Astrocyte of the spinal cord (primary cell): ENCODE results near the gene UQCC3.

ENCODE experiments used
- DNase-seq: peaks from one replicate; pipeline ENCODE4 v3.0.0; 2011; ENCODE audit warnings: low read depth, low spot score
- H3K4me3 ChIP-seq: 2 replicates; pipeline ENCODE4 v1.5.1; 2011; ENCODE audit warnings: low read depth, mild to moderate bottlenecking, low read length, moderate library complexity
- CTCF ChIP-seq: IDR thresholded peaks from 2 replicates; pipeline ENCODE4 v1.5.1; 2012; ENCODE audit warnings: low read depth, mild to moderate bottlenecking, low read length, inconsistent platforms
- in situ Hi-C: cut with HindIII; loops from 2 replicates; pipeline ENCODE4 v1.10.0; 2017; ENCODE audit warnings: low sequenced_read_pairs

UQCC3 gene

GRCh38 chr11:62677156-62677555 lies 5.7 kb downstream of the UQCC3 start:
- H3K4me3 ChIP-seq, result no peak overlapping the region
- in situ Hi-C loops, result no loop called here
- DNase-seq, result no peak
- TF ChIP-seq CTCF, result no peak

- TF ChIP-seq CTCF, result no peak
- no peak for DNase-seq
- in situ Hi-C loops, result no loop called here
- peak overlapping the region; percentile 99 for H3K4me3 ChIP-seq
Measured at GRCh38 chr11:62677714-62678113, 6.2 kb downstream of the UQCC3 start.

GRCh38 chr11:62678433-62678769 lies 6.9 kb downstream of the UQCC3 start:
- in situ Hi-C loops, result no loop called here
- TF ChIP-seq CTCF, result no peak
- peak overlapping the region; percentile 99 for H3K4me3 ChIP-seq
- no peak for DNase-seq

GRCh38 chr11:62678770-62679696 lies 7.6 kb downstream of the UQCC3 start, which contains the start of gene UBXN1:
Gene UBXN1, minus strand, starts transcription at chr11:62679073. Its CDS starts 150 bp downstream, at chr11:62678923.
- TF ChIP-seq CTCF, result no peak
- in situ Hi-C loops, result no loop called here

GRCh38 chr11:62680825-62681240 lies 9.4 kb downstream of the UQCC3 start:
- no peak overlapping the region for H3K4me3 ChIP-seq
- in situ Hi-C loops, result no loop called here
- TF ChIP-seq CTCF, result peak; percentile 64
- DNase-seq, result peak; percentile 75

More at GRCh38 chr11:62678770-62679696, 7.6 kb downstream of the UQCC3 start, which contains the start of gene UBXN1:
- peak within 1 kb of the TSS; percentile 99 for H3K4me3 ChIP-seq
- peak; percentile 86 for DNase-seq

GRCh38 chr11:62682518-62682917 lies 11.0 kb downstream of the UQCC3 start:
- TF ChIP-seq CTCF, result no peak

More at GRCh38 chr11:62682518-62682917, 11.0 kb downstream of the UQCC3 start:
- in situ Hi-C loops, result no loop called here
- no peak overlapping the region for H3K4me3 ChIP-seq
- no peak for DNase-seq
